Ishikawa (cell line): ENCODE results near the gene ARL8B.

Source experiments
- CEBPB ChIP-seq: IDR thresholded peaks from 2 replicates; pipeline ENCODE4 v1.6.1; 2012
- CREB1 ChIP-seq: IDR thresholded peaks from 2 replicates; pipeline ENCODE4 v1.6.1; 2012; ENCODE audit warnings: low read depth
- EGR1 ChIP-seq: IDR thresholded peaks from 2 replicates; pipeline ENCODE4 v1.6.1; 2012
- EP300 ChIP-seq: IDR thresholded peaks from 2 replicates; pipeline ENCODE4 v1.6.1; 2012; ENCODE audit warnings: borderline replicate concordance
- FOXM1 ChIP-seq: IDR thresholded peaks from 2 replicates; pipeline ENCODE4 v1.6.1; 2012; ENCODE audit warnings: low read depth, borderline replicate concordance
- MAX ChIP-seq: IDR thresholded peaks from 2 replicates; pipeline ENCODE4 v1.6.1; 2012
- NFIC ChIP-seq: IDR thresholded peaks from 2 replicates; pipeline ENCODE4 v1.6.1; 2012
- RAD21 ChIP-seq: IDR thresholded peaks from 2 replicates; pipeline ENCODE4 v1.6.1; 2012; ENCODE audit warnings: low read depth
- TAF1 ChIP-seq: IDR thresholded peaks from 2 replicates; pipeline ENCODE4 v1.6.1; 2012; ENCODE audit warnings: low read depth, mild to moderate bottlenecking
- TCF12 ChIP-seq: IDR thresholded peaks from 2 replicates; pipeline ENCODE4 v1.6.1; 2012; ENCODE audit warnings: low read depth
- TEAD4 ChIP-seq: IDR thresholded peaks from 2 replicates; pipeline ENCODE4 v1.6.1; 2012
- USF1 ChIP-seq: IDR thresholded peaks from 2 replicates; pipeline ENCODE4 v1.6.1; 2012
- YY1 ChIP-seq: IDR thresholded peaks from 2 replicates; pipeline ENCODE4 v1.6.1; 2012; ENCODE audit warnings: low read depth
- ZBTB7A ChIP-seq: IDR thresholded peaks from 2 replicates; pipeline ENCODE4 v1.6.1; 2012; ENCODE audit warnings: low read depth
- TF ChIP-seq, protein P1 (sequence below): IDR thresholded peaks from 2 replicates; pipeline ENCODE4 v1.6.1; 2012; ENCODE audit warnings: low read depth, mild to moderate bottlenecking

ARL8B gene

DNA sequence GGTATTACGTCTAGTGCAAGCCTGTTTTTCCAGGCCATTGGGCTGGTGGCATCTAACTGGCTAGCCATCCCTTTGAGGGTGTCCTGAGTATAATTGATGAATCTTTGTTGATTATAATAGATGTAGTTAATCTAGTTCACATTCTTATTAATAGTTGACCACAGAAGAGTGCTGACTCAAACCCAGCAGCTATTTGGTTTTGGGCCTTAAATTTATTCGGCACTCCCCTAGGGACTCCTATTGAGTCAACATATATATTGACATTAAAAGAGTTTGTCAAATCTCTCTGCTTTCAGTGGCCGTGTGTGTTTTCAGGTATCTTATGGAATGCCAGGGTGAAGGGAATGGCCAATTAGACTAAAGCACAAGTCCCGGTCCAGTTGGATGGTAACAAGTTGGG, 19.7 kb downstream of the ARL8B start:
- TF ChIP-seq ZBTB7A = no peak

DNA sequence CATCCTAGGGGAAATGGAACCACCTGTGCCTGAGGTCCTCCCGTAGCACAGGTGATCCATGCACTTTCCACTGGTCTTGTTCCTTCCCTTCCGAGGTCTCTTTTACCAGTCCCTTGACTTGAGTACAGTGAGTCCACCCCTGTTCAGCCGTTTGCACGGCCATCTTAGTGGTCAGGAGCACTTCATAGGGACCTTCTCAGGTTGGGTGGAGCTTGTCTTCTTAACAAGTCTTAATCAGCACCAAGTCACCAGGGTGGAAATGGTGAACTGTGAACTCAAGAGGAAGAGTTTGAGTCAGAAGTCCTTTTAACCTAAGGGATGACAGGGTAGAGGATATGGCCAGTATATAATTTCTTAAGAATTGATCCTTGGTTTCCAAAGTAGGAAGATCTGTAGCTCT, 21.4 kb downstream of the ARL8B start:
- TF ChIP-seq, protein P1, sequence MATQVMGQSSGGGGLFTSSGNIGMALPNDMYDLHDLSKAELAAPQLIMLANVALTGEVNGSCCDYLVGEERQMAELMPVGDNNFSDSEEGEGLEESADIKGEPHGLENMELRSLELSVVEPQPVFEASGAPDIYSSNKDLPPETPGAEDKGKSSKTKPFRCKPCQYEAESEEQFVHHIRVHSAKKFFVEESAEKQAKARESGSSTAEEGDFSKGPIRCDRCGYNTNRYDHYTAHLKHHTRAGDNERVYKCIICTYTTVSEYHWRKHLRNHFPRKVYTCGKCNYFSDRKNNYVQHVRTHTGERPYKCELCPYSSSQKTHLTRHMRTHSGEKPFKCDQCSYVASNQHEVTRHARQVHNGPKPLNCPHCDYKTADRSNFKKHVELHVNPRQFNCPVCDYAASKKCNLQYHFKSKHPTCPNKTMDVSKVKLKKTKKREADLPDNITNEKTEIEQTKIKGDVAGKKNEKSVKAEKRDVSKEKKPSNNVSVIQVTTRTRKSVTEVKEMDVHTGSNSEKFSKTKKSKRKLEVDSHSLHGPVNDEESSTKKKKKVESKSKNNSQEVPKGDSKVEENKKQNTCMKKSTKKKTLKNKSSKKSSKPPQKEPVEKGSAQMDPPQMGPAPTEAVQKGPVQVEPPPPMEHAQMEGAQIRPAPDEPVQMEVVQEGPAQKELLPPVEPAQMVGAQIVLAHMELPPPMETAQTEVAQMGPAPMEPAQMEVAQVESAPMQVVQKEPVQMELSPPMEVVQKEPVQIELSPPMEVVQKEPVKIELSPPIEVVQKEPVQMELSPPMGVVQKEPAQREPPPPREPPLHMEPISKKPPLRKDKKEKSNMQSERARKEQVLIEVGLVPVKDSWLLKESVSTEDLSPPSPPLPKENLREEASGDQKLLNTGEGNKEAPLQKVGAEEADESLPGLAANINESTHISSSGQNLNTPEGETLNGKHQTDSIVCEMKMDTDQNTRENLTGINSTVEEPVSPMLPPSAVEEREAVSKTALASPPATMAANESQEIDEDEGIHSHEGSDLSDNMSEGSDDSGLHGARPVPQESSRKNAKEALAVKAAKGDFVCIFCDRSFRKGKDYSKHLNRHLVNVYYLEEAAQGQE = no peak
- no peak for TF ChIP-seq ZBTB7A
- TF ChIP-seq CREB1 = no peak
- no peak for TF ChIP-seq CEBPB
- TF ChIP-seq TCF12 = no peak
- no peak for TF ChIP-seq NFIC
- no peak for TF ChIP-seq TAF1
- TF ChIP-seq RAD21 = no peak
- TF ChIP-seq USF1 = no peak
- no peak for TF ChIP-seq MAX
- no peak for TF ChIP-seq FOXM1
- TF ChIP-seq EP300 = no peak
- TF ChIP-seq YY1 = no peak
- no peak for TF ChIP-seq EGR1
- TF ChIP-seq TEAD4 = no peak

DNA sequence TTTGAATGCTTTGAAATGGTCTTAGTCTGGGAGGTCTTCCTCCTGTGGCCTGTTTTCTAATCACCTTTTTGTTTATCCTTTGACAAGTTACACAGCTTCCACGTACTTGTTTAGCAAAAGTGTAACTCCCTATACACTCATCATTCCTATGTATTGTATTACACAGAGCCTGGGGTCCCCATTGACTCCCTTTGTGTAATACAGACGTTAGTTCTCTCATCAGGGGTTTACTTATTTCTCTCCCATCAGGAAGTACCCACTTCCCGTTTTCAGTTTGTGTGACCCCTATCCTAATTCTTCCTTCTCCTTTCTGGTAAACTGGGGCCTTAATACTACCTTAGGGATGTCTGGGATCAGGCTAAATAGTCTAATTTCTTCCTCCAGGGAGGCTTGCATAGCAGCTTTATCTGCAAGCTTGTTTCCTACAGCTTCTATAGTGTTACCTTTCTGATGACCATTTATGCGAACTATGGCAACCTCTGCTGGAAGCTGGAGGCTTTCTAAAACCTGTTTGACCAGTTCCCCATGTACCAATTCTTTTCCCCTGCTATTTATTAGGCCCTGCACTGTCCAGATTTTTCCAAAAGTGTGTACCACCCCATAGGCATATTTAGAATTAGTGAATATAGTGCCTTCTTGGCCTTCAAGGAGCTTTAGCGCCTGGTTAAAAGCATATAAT, 22.4 kb downstream of the ARL8B start:
- TF ChIP-seq EP300 = no peak
- TF ChIP-seq CREB1 = no peak

- TF ChIP-seq USF1 = no peak
- no peak for TF ChIP-seq MAX
- TF ChIP-seq TCF12 = no peak
- TF ChIP-seq TEAD4 = no peak
- TF ChIP-seq TAF1 = no peak
- TF ChIP-seq CEBPB = no peak
Measured at GRCh38 chr3:5145120-5145519, 23.0 kb downstream of the ARL8B start.

GRCh38 chr3:5149306-5149880, 27.3 kb downstream of the ARL8B start:
- TF ChIP-seq TCF12 (no peak), ZBTB7A (no peak), TAF1 (no peak), YY1 (no peak), CEBPB (no peak), MAX (no peak), NFIC (no peak), CREB1 (no peak), TEAD4 (no peak), RAD21 (no peak), EGR1 (no peak), USF1 (no peak), FOXM1 (no peak), EP300 (no peak)
- TF ChIP-seq, protein P1 = no peak

GRCh38 chr3:5151586-5151985, 29.5 kb downstream of the ARL8B start:
- TF ChIP-seq, protein P1 = no peak
- TF ChIP-seq CREB1 (no peak), YY1 (no peak), USF1 (no peak), EGR1 (no peak), NFIC (no peak), TCF12 (no peak), CEBPB (no peak), EP300 (no peak), MAX (no peak), RAD21 (no peak), FOXM1 (no peak), TAF1 (no peak), TEAD4 (no peak)
